Measurements from ENCODE around the gene ABL1.

ABL1 gene

GRCh38 chr9:130879863-130880411 is 44.9 kb downstream of the ABL1 start:
- TF ChIP-seq TAF1 (IDR thresholded peaks at IDR 0.05; ENCODE audit: borderline replicate concordance, insufficient read depth, low read length) (no peak), FOXP2 (optimal IDR thresholded peaks at IDR 0.05; ENCODE audit: borderline replicate concordance, extremely low read depth, extremely low read length, insufficient read depth) (no peak), REST (IDR thresholded peaks at IDR 0.05; ENCODE audit: insufficient read depth in 1 of 2, low read depth in 2 of 2, low read length in 2 of 2) (no peak)

- no peak for TF ChIP-seq FOXP2 (optimal IDR thresholded peaks at IDR 0.05; ENCODE audit: borderline replicate concordance, extremely low read depth, extremely low read length, insufficient read depth)
- no peak for TF ChIP-seq REST (IDR thresholded peaks at IDR 0.05; ENCODE audit: insufficient read depth in 1 of 2, low read depth in 2 of 2, low read length in 2 of 2)
- no peak for TF ChIP-seq POLR2AphosphoS5 (IDR thresholded peaks at IDR 0.05; ENCODE audit: low read depth, low read length)
- TF ChIP-seq SIN3A (IDR thresholded peaks at IDR 0.05; ENCODE audit: borderline replicate concordance, insufficient read depth, low read length) = no peak
Measured at GRCh38 chr9:130880599-130881220, 45.7 kb downstream of the ABL1 start.

- TF ChIP-seq SIN3A (IDR thresholded peaks at IDR 0.05; ENCODE audit: borderline replicate concordance, insufficient read depth, low read length) = no peak
- no peak for TF ChIP-seq TAF1 (IDR thresholded peaks at IDR 0.05; ENCODE audit: borderline replicate concordance, insufficient read depth, low read length)
- TF ChIP-seq FOXP2 (optimal IDR thresholded peaks at IDR 0.05; ENCODE audit: borderline replicate concordance, extremely low read depth, extremely low read length, insufficient read depth) = no peak
- no peak for TF ChIP-seq REST (IDR thresholded peaks at IDR 0.05; ENCODE audit: insufficient read depth in 1 of 2, low read depth in 2 of 2, low read length in 2 of 2)
- TF ChIP-seq POLR2AphosphoS5 (IDR thresholded peaks at IDR 0.05; ENCODE audit: low read depth, low read length) = no peak
Measured at GRCh38 chr9:130881516-130881915, 46.5 kb downstream of the ABL1 start.

- TF ChIP-seq TAF1 (IDR thresholded peaks at IDR 0.05; ENCODE audit: borderline replicate concordance, insufficient read depth, low read length) = no peak
- TF ChIP-seq FOXP2 (optimal IDR thresholded peaks at IDR 0.05; ENCODE audit: borderline replicate concordance, extremely low read depth, extremely low read length, insufficient read depth) = no peak
- no peak for TF ChIP-seq SIN3A (IDR thresholded peaks at IDR 0.05; ENCODE audit: borderline replicate concordance, insufficient read depth, low read length)
- no peak for TF ChIP-seq REST (IDR thresholded peaks at IDR 0.05; ENCODE audit: insufficient read depth in 1 of 2, low read depth in 2 of 2, low read length in 2 of 2)
- no peak for TF ChIP-seq POLR2AphosphoS5 (IDR thresholded peaks at IDR 0.05; ENCODE audit: low read depth, low read length)
Measured at GRCh38 chr9:130882696-130883225, 47.7 kb downstream of the ABL1 start.

All from PFSK-1 (cell line).